A549 (cell line): ENCODE data around the gene PRC1. TPM values are rescaled to one million over a fixed set of nuclear protein-coding genes. Genes with fewer than 3 reads are reported as not detected.

Experiments
- ATAC-seq, 2 experiments: fragments of 200-7000 bp in 1 of 2; fragments of >200 bp in 1 of 2; cut with Nextera tagmentation in 1 of 2; cut with Tn5 transposase in 1 of 2; 3 replicates each; pipeline versions ENCODE4 v1.8.0 to v1.9.1; 2018 to 2020; ENCODE audit warnings: mild to moderate bottlenecking in 1 of 2, moderate library complexity in 1 of 2
- CTCF ChIA-PET: fragments of 300-600 bp; sonication (Branson Sonifier 250); formaldehyde crosslinking; extraction: SDS; loops from one replicate; lab custom pipeline; 2021; ENCODE audit warnings: antibody characterized with exemption, inconsistent platforms; lab: Yijun Ruan, JAX
- POLR2A ChIA-PET: fragments of 350-600 bp; formaldehyde crosslinking; extraction: SDS; loops from one replicate; lab custom pipeline; 2021; ENCODE audit warnings: antibody characterized with exemption, inconsistent platforms; lab: Yijun Ruan, JAX
- DNase-seq, 2 experiments: peaks; one replicate each; pipeline versions ENCODE4 v3.0.0 to v3.0.0-alpha.2; 2011 to 2016; ENCODE audit warnings: low read depth in 1 of 2, low spot score in 1 of 2
- FAIRE-seq: peaks from 2 replicates; lab custom pipeline; 2011; peaks lifted over from hg19 to GRCh38; lab: Jason Lieb, UNC
- H3K27ac ChIP-seq, 2 experiments: fragments of >200 bp; sonication (Bioruptor Twin); formaldehyde crosslinking; 3 replicates each; pipeline ENCODE4 v1.5.1; 2016 to 2017
- H3K4me1 ChIP-seq: fragments of >200 bp; sonication (Bioruptor Twin); formaldehyde crosslinking; 3 replicates; pipeline ENCODE4 v1.6.1; 2016
- H3K4me2 ChIP-seq: fragments of >200 bp; sonication (Bioruptor Twin); formaldehyde crosslinking; 3 replicates; pipeline ENCODE4 v1.6.1; 2016
- H3K4me3 ChIP-seq: fragments of >200 bp; sonication (Bioruptor Twin); formaldehyde crosslinking; 3 replicates; pipeline ENCODE4 v1.5.1; 2016
- H3K9me3 ChIP-seq: fragments of >200 bp; sonication (Bioruptor Twin); formaldehyde crosslinking; 3 replicates; pipeline ENCODE4 v1.6.1; 2016
- ATOH8 ChIP-seq: fragments of 250-450 bp; sonication (Bioruptor Pico); IDR thresholded peaks from 2 replicates; pipeline ENCODE4 v1.5.0; 2020; ENCODE audit warnings: low read depth, mild to moderate bottlenecking, moderate library complexity
- CBX2 ChIP-seq: fragments of 200-600 bp; sonication (generic); IDR thresholded peaks from 2 replicates; pipeline ENCODE4 v1.6.1; 2016; ENCODE audit warnings: low read depth, mild to moderate bottlenecking, borderline replicate concordance
- CHD2 ChIP-seq: fragments of 150-350 bp; IDR thresholded peaks from 2 replicates; pipeline ENCODE4 v1.6.1; 2014; ENCODE audit warnings: low read length; ENCODE audit not compliant: partially characterized antibody
- CTCF ChIP-seq: fragments of >200 bp; sonication (Bioruptor Twin); formaldehyde crosslinking; IDR thresholded peaks from 3 replicates; pipeline ENCODE4 v1.5.1; 2016
- EHF ChIP-seq: fragments of 250-450 bp; sonication (Bioruptor Pico); IDR thresholded peaks from 2 replicates; pipeline ENCODE4 v1.5.0; 2020; ENCODE audit warnings: mild to moderate bottlenecking
- EP300 ChIP-seq, 2 experiments: fragments of >200 bp; sonication (Bioruptor Twin); formaldehyde crosslinking; IDR thresholded peaks; 2 replicates in 1 of 2; 3 replicates in 1 of 2; pipeline ENCODE4 v1.6.1; 2016 to 2017
- FOSB ChIP-seq: fragments of 250-450 bp; sonication (Bioruptor Pico); IDR thresholded peaks from 2 replicates; pipeline ENCODE4 v1.5.0; 2020; ENCODE audit warnings: mild to moderate bottlenecking, moderate library complexity
- FOXS1 ChIP-seq: fragments of 250-450 bp; sonication (Bioruptor Pico); IDR thresholded peaks from 2 replicates; pipeline ENCODE4 v1.5.0; 2020; ENCODE audit warnings: mild to moderate bottlenecking, moderate library complexity
- GATA3 ChIP-seq: IDR thresholded peaks from 2 replicates; pipeline ENCODE4 v1.6.1; 2012; ENCODE audit warnings: borderline replicate concordance
- HDAC2 ChIP-seq: fragments of 200-600 bp; sonication (generic); IDR thresholded peaks from 2 replicates; pipeline ENCODE4 v1.6.1; 2016
- HMGXB4 ChIP-seq: fragments of 250-450 bp; sonication (Bioruptor Pico); IDR thresholded peaks from 2 replicates; pipeline ENCODE4 v1.5.0; 2021; ENCODE audit warnings: mild to moderate bottlenecking, moderate library complexity, borderline replicate concordance
- HOXA7 ChIP-seq: fragments of 250-450 bp; sonication (Bioruptor Pico); IDR thresholded peaks from 2 replicates; pipeline ENCODE4 v1.5.0; 2020; ENCODE audit warnings: mild to moderate bottlenecking, moderate library complexity
- HOXB5 ChIP-seq: fragments of 250-450 bp; sonication (Bioruptor Pico); IDR thresholded peaks from 2 replicates; pipeline ENCODE4 v1.5.0; 2020; ENCODE audit warnings: mild to moderate bottlenecking, moderate library complexity
- JUN ChIP-seq, 2 experiments: fragments of >200 bp; sonication (Bioruptor Twin); formaldehyde crosslinking; IDR thresholded peaks; 2 replicates in 1 of 2; 3 replicates in 1 of 2; pipeline ENCODE4 v1.6.1; 2016 to 2017
- JUNB ChIP-seq: fragments of >200 bp; sonication (Bioruptor Twin); formaldehyde crosslinking; IDR thresholded peaks from 2 replicates; pipeline ENCODE4 v1.6.1; 2016
- NPAS2 ChIP-seq: fragments of 250-450 bp; sonication (Bioruptor Pico); IDR thresholded peaks from 2 replicates; pipeline ENCODE4 v1.8.0; 2022; ENCODE audit warnings: mild to moderate bottlenecking, moderate library complexity, borderline replicate concordance
- PHF8 ChIP-seq: fragments of 200-600 bp; sonication (generic); IDR thresholded peaks from 2 replicates; pipeline ENCODE4 v1.6.1; 2016; ENCODE audit warnings: low read depth, mild to moderate bottlenecking, antibody characterized with exemption, moderate library complexity, borderline replicate concordance
- RCOR1 ChIP-seq: fragments of 150-350 bp; IDR thresholded peaks from 2 replicates; pipeline ENCODE4 v1.6.1; 2014; ENCODE audit warnings: antibody characterized with exemption, low read length, low read depth
- REST ChIP-seq: fragments of 200-600 bp; sonication (generic); IDR thresholded peaks from 2 replicates; pipeline ENCODE4 v1.6.1; 2016; ENCODE audit warnings: antibody characterized with exemption, mild to moderate bottlenecking, moderate library complexity
- RNF2 ChIP-seq: fragments of 200-600 bp; sonication (generic); IDR thresholded peaks from 2 replicates; pipeline ENCODE4 v1.6.1; 2016; ENCODE audit warnings: low read depth, mild to moderate bottlenecking, antibody characterized with exemption, moderate library complexity, borderline replicate concordance
- ZFP36 ChIP-seq: fragments of 450-650 bp; IDR thresholded peaks from 2 replicates; pipeline ENCODE4 v1.6.1; 2014; ENCODE audit warnings: borderline replicate concordance; ENCODE audit not compliant: partially characterized antibody
- WGBS: methylation state at CpG from one replicate; pipeline ENCODE4 v1.1.6; 2017; ENCODE audit errors: missing lambda C conversion rate; 5-methylcytosine and 5-hydroxymethylcytosine counted together
- polyA plus RNA-seq, 4 experiments: library from polyadenylated mRNA; depleted of rRNA in 3 of 4; stranded (reverse); fragments of >200 nt; fragmentation: RNase III in 1 of 4; extraction: RNeasy Plus Mini Kit Qiagen cat#74134 plus additional on column Dnase treatment in 1 of 4; gene quantifications; 2 replicates in 3 of 4; 3 replicates in 1 of 4; pipeline ENCODE4 v1.2.3, GENCODE V29; 2011 to 2017

PRC1 gene
- polyA plus RNA-seq, 2 of the 4 experiments (the other 2 are of a cell fraction), result 303 to 426 TPM

GRCh38 chr15:91023720-91024119, 29.4 kb upstream of the PRC1 start:
- FAIRE-seq (no peak), ATAC-seq (no peak), DNase-seq (no peak)
- ChIA-PET POLR2A (no interaction called here), CTCF (interaction anchor here (0.7 to 3.8 kb wide), 4 partner anchors 9 to 1831 kb away, joined by 3 to 26 read pairs (median 10); partner anchors contain the start of gene HDDC3)
- H3K4me1 ChIP-seq, result peaks cover 16% of the 10 kb centered on the region
- WGBS, result 87% methylated on average over 7 of the region's 7 CpGs
- H3K9me3 ChIP-seq, result no peaks in the 10 kb centered on the region
- H3K4me2 ChIP-seq, result no peak overlapping the region
- no peak for TF ChIP-seq GATA3
- no peak for TF ChIP-seq RNF2
- TF ChIP-seq CHD2, result no peak
- no peak for TF ChIP-seq JUNB
- no peak for TF ChIP-seq PHF8
- no peak for TF ChIP-seq HDAC2
- no peak for TF ChIP-seq REST
- no peak for TF ChIP-seq ATOH8 (CRISPR knock-in tag)
- no peak for TF ChIP-seq CBX2
- no peak for TF ChIP-seq CTCF
- no peak for TF ChIP-seq FOXS1
- no peak for TF ChIP-seq NPAS2 (CRISPR knock-in tag)
- no peak for TF ChIP-seq HMGXB4 (CRISPR knock-in tag)
- no peak for TF ChIP-seq HOXA7 (CRISPR knock-in tag)
- no peak for TF ChIP-seq RCOR1
- TF ChIP-seq EP300 (IDR thresholded peaks at IDR 0.05), result no peak
- TF ChIP-seq HOXB5, result no peak
- no peak for TF ChIP-seq EHF
- no peak for TF ChIP-seq FOSB (CRISPR knock-in tag)
- no peak overlapping the region for H3K4me3 ChIP-seq
- H3K27ac ChIP-seq, result no peak overlapping the region

GRCh38 chr15:91022832-91023129, 28.4 kb upstream of the PRC1 start:
- TF ChIP-seq ZFP36, result no peak
- TF ChIP-seq JUN (IDR thresholded peaks at IDR 0.05), result 0 out of 5 replicates have a peak, but pooled peaks of 1 of the 2 experiments have one; percentile 6
- H3K4me2 ChIP-seq, result peak overlapping the region; percentile 97
- ChIA-PET POLR2A (interaction anchor here (0.5 to 0.6 kb wide), 2 partner anchors 27 to 77 kb away, joined by 3 to 4 read pairs; no protein-coding TSS in a partner anchor), CTCF (interaction anchor here (1.0 to 3.8 kb wide), 6 partner anchors 10 to 91 kb away, joined by 3 to 26 read pairs (median 10); partner anchors contain the start of gene HDDC3)
- WGBS, result 15% methylated on average over 1 of the region's 1 CpG
- H3K4me1 ChIP-seq, result peaks cover 16% of the 10 kb centered on the region
- peak in 1 of 2 experiments; percentile 20; a peak in 2 of 6 replicates for ATAC-seq
- H3K4me3 ChIP-seq, result peak overlapping the region; percentile 89
- no peak for DNase-seq
- H3K9me3 ChIP-seq, result no peaks in the 10 kb centered on the region
- H3K27ac ChIP-seq, result peak overlapping the region; percentile 88 to 91
- no peak for FAIRE-seq
